K562 (cell line): ENCODE data around the gene ARFGAP3. TPM values are rescaled to one million over a fixed set of nuclear protein-coding genes. Genes with fewer than 3 reads are reported as not detected.

Experiments used
- ATAC-seq: fragments of 200-7000 bp; cut with Tn5 transposase; 3 replicates; pipeline ENCODE4 v1.9.1; 2020; ENCODE audit warnings: moderate library complexity
- BruUV-seq: library from RNA; stranded (reverse); fragments of 400-500 nt; replicated peaks from 2 replicates; lab custom pipeline; 2021; lab: Mats Ljungman, UMichigan
- CTCF ChIA-PET: fragments of 300-600 bp; formaldehyde crosslinking; extraction: SDS; loops from one replicate; lab custom pipeline; 2021; ENCODE audit warnings: low intra/inter-chr PET ratio; lab: Yijun Ruan, JAX
- POLR2A ChIA-PET: fragments of 300-600, 350-650 bp; sonication (Branson Sonifier 250); formaldehyde crosslinking; extraction: SDS; loops from one replicate; lab custom pipeline; 2021; ENCODE audit warnings: antibody characterized with exemption, inconsistent platforms; lab: Yijun Ruan, JAX
- DNase-seq, 4 experiments: peaks; one replicate each; pipeline versions ENCODE4 v3.0.0 to v3.0.0-alpha.2; 2011 to 2018; ENCODE audit warnings: low spot score in 3 of 4, mixed read lengths in 3 of 4; ENCODE audit errors: extremely low read depth in 1 of 4
- FAIRE-seq: peaks from 2 replicates; lab custom pipeline; 2011; peaks lifted over from hg19 to GRCh38; lab: Jason Lieb, UNC
- H2AFZ ChIP-seq: 2 replicates; pipeline ENCODE4 v1.6.0; 2011; ENCODE audit warnings: low read depth, low read length, control low read depth, inconsistent platforms
- H3K27ac ChIP-seq: fragments of 200-600 bp; 3 replicates; pipeline ENCODE4 v1.8.0; 2011; ENCODE audit warnings: low read depth, mild to moderate bottlenecking, control low read depth, inconsistent platforms, low read length, moderate library complexity, mixed read lengths; ENCODE audit errors: extremely low read depth
- H3K27me3 ChIP-seq, 2 experiments: fragments of 300-600 bp in 1 of 2; 2 replicates in 1 of 2; 3 replicates in 1 of 2; pipeline versions ENCODE4 v1.6.0 to v1.8.0; 2011; ENCODE audit warnings: inconsistent platforms in 2 of 2, low read length in 2 of 2, mild to moderate bottlenecking in 1 of 2, mixed read lengths in 1 of 2, moderate library complexity in 1 of 2; ENCODE audit not compliant: control insufficient read depth in 2 of 2, insufficient read depth in 2 of 2
- H3K36me3 ChIP-seq: fragments of 300-600 bp; 3 replicates; pipeline ENCODE4 v1.8.0; 2011; ENCODE audit warnings: mild to moderate bottlenecking, low read length, inconsistent platforms; ENCODE audit not compliant: control insufficient read depth, insufficient read depth
- H3K4me1 ChIP-seq, 2 experiments: fragments of 200-600 bp in 1 of 2; replicated peaks in 1 of 2; 2 replicates in 1 of 2; 3 replicates in 1 of 2; pipeline versions ENCODE4 v1.5.1 to v1.8.0; 2011; ENCODE audit warnings: inconsistent platforms in 2 of 2, low read length in 2 of 2, mild to moderate bottlenecking in 1 of 2, mixed read lengths in 1 of 2, moderate library complexity in 1 of 2; ENCODE audit not compliant: control insufficient read depth in 2 of 2, insufficient read depth in 2 of 2
- H3K4me2 ChIP-seq: 2 replicates; pipeline ENCODE4 v1.6.1; 2011; ENCODE audit warnings: low read length, control low read depth, inconsistent platforms, mixed read lengths; ENCODE audit not compliant: insufficient read depth
- H3K4me3 ChIP-seq: fragments of 200-600 bp; sonication (generic), shearing (Covaris generic); 2 replicates; pipeline ENCODE4 v1.5.1; 2016; ENCODE audit warnings: control low read depth, inconsistent platforms
- H3K79me2 ChIP-seq: fragments of 200-600 bp; 3 replicates; pipeline ENCODE4 v1.8.0; 2011; ENCODE audit warnings: low read length, inconsistent platforms; ENCODE audit not compliant: control insufficient read depth, insufficient read depth
- H3K9ac ChIP-seq, 2 experiments: 2 replicates each; pipeline versions ENCODE4 v1.6.0 to v1.6.1; 2011; ENCODE audit warnings: low read depth in 2 of 2, low read length in 2 of 2, control low read depth in 1 of 2, inconsistent platforms in 1 of 2, mild to moderate bottlenecking in 1 of 2, mixed read lengths in 1 of 2; ENCODE audit not compliant: insufficient read depth in 1 of 2
- H3K9me1 ChIP-seq: one replicate; pipeline ENCODE4 v1.6.0; 2011; ENCODE audit warnings: inconsistent platforms, mild to moderate bottlenecking, low read length, moderate library complexity; ENCODE audit not compliant: control insufficient read depth, insufficient read depth
- H3K9me3 ChIP-seq: replicated peaks from 2 replicates; pipeline ENCODE4 v1.5.1; 2011; ENCODE audit warnings: low read depth, low read length, inconsistent platforms; ENCODE audit not compliant: control insufficient read depth, insufficient read depth
- H4K20me1 ChIP-seq: replicated peaks from 2 replicates; pipeline ENCODE4 v1.6.1; 2011; ENCODE audit warnings: low read length, inconsistent platforms, mixed read lengths; ENCODE audit not compliant: control insufficient read depth, insufficient read depth
- BCL6 ChIP-seq: fragments of 250-450 bp; sonication (Bioruptor Pico); IDR thresholded peaks from 2 replicates; pipeline ENCODE4 v1.4.0; 2020
- CBX5 ChIP-seq: IDR thresholded peaks from 2 replicates; pipeline ENCODE4 v1.6.1; 2014; ENCODE audit warnings: low read depth, borderline replicate concordance
- ETS2 ChIP-seq: IDR thresholded peaks from 2 replicates; pipeline ENCODE4 v1.6.1; 2016; ENCODE audit warnings: borderline replicate concordance, missing genetic modification characterization, mild to moderate bottlenecking, moderate library complexity, missing compliant biosample characterization; ENCODE audit not compliant: poor library complexity, severe bottlenecking
- LEF1 ChIP-seq: fragments of 450-650 bp; IDR thresholded peaks from 2 replicates; pipeline ENCODE4 v1.6.1; 2016; ENCODE audit warnings: mild to moderate bottlenecking
- MYBL2 ChIP-seq, 2 experiments: fragments of 450-650 bp in 1 of 2; sonication (generic) in 1 of 2; formaldehyde crosslinking in 1 of 2; IDR thresholded peaks; 2 replicates each; pipeline versions ENCODE4 v1.6.1 to v1.8.1; 2017 to 2022; ENCODE audit warnings: borderline replicate concordance in 1 of 2, inconsistent platforms in 1 of 2, low read depth in 1 of 2, mild to moderate bottlenecking in 1 of 2, missing genetic modification reagents in 1 of 2, moderate library complexity in 1 of 2
- POLR2AphosphoS2 ChIP-seq: IDR thresholded peaks from 2 replicates; pipeline ENCODE4 v1.6.1; 2012; ENCODE audit warnings: low read length, improper control_type of control experiment
- ZKSCAN3 ChIP-seq: fragments of 250-450 bp; sonication (Bioruptor Pico); IDR thresholded peaks from 2 replicates; pipeline ENCODE4 v1.4.0; 2020
- ZNF175 ChIP-seq: fragments of 200-800 bp; sonication (Bioruptor generic); IDR thresholded peaks from 2 replicates; pipeline ENCODE4 v1.6.1; 2016; ENCODE audit warnings: low read depth, mild to moderate bottlenecking, missing genetic modification characterization, missing compliant biosample characterization
- ZNF253 ChIP-seq: fragments of 250-450 bp; sonication (Bioruptor Pico); conservative IDR thresholded peaks from 2 replicates; pipeline ENCODE4 v1.6.1; 2021; ENCODE audit warnings: mild to moderate bottlenecking
- ZNF316 ChIP-seq: fragments of 450-650 bp; IDR thresholded peaks from 2 replicates; pipeline ENCODE4 v1.6.1; 2016
- ZNF785 ChIP-seq: fragments of 250-450 bp; sonication (Bioruptor Pico); IDR thresholded peaks from 2 replicates; pipeline ENCODE4 v1.4.0; 2020; ENCODE audit warnings: mild to moderate bottlenecking
- in situ Hi-C: fragments of 300-500 bp; cut with MboI; formaldehyde crosslinking; loops from 4 replicates; pipeline ENCODE4 v1.15.0; 2018; ENCODE audit warnings: inconsistent platforms, mixed read lengths
- intact Hi-C: fragments of 100-400 bp; cut with micrococcal nuclease; formaldehyde crosslinking; loops from 2 replicates; pipeline ENCODE4 v1.14.2; 2022
- polyA plus RNA-seq, 8 experiments: library from polyadenylated mRNA; depleted of rRNA in 4 of 8; stranded (reverse) in 5 of 8; unstranded in 3 of 8; fragments of >200 nt; fragmentation: Nextera tagmentation in 2 of 8; fragmentation: Illumina TruSeq in 1 of 8; extraction: Ambion mirVana in 2 of 8; extraction: Trizol in 1 of 8; gene quantifications; 2 replicates each; pipeline versions ENCODE4 v1.2.1 to v1.2.3, GENCODE V29; 2011 to 2014; ENCODE audit warnings: inconsistent platforms in 1 of 8, missing spikeins in 1 of 8
- total RNA-seq, 7 experiments: library from RNA; depleted of rRNA in 6 of 7; stranded (reverse); fragments of >200 nt in 6 of 7; fragmentation: Illumina TruSeq in 2 of 7; extraction: Trizol in 2 of 7; gene quantifications; 2 replicates each; pipeline versions ENCODE4 v1.2.1 to v1.2.3, GENCODE V29; 2011 to 2021; ENCODE audit warnings: low replicate concordance in 1 of 7
- TF ChIP-seq, protein P1 (sequence below): fragments of 250-450 bp; sonication (Bioruptor Pico); IDR thresholded peaks from 2 replicates; pipeline ENCODE4 v1.8.0; 2022; ENCODE audit warnings: moderate library complexity, mild to moderate bottlenecking, inconsistent platforms
- TF ChIP-seq, protein P2 (sequence below), 3 experiments: fragments of 200-800 bp in 1 of 3; sonication (Bioruptor generic) in 1 of 3; sonication (generic) in 1 of 3; formaldehyde crosslinking in 1 of 3; IDR thresholded peaks; 2 replicates each; pipeline versions ENCODE4 v1.6.1 to v1.8.0; 2016 to 2022; ENCODE audit warnings: mild to moderate bottlenecking in 2 of 3, missing compliant biosample characterization in 2 of 3, missing genetic modification characterization in 2 of 3, missing genetic modification reagents in 1 of 3
- TF ChIP-seq, protein P3 (sequence below): IDR thresholded peaks from 2 replicates; pipeline ENCODE4 v1.6.1; 2011; ENCODE audit warnings: borderline replicate concordance, low read depth, mild to moderate bottlenecking, moderate library complexity, low read length; ENCODE audit not compliant: insufficient read depth, poor library complexity, severe bottlenecking
- TF ChIP-seq, protein P4 (sequence below), 2 experiments: fragments of 450-650 bp in 1 of 2; IDR thresholded peaks; 2 replicates each; pipeline ENCODE4 v1.6.1; 2011 to 2017; ENCODE audit warnings: low read depth in 2 of 2, antibody characterized with exemption in 1 of 2, borderline replicate concordance in 1 of 2, low read length in 1 of 2, mild to moderate bottlenecking in 1 of 2, mixed read lengths in 1 of 2; ENCODE audit not compliant: control insufficient read depth in 1 of 2

ARFGAP3 gene
- total and polyA plus RNA-seq, 9 of the 15 experiments (the other 6 are each of a cell fraction or from before 2014, with no cell fraction given): 14.2 to 31.9 (median 22.7) TPM

DNA sequence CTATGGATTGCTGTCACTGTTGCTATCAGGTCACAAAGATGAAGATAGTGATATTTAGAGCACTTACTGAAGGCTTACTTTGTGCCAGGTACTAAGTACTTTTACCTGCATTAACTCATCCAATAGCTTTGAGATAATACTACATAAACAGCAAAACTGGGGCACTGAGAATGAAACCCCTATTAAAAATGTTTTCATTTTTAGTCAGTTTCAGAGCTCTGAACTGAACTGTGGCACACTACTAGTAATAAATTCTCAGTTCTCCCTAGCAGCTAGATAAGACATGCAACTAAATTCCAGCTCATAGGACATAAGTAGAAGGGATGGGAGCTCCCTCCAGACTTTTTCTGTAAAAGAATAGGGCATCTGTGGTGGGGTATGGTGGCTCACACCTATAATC lies 24.0 kb downstream of the ARFGAP3 start:
- Histone ChIP-seq H3K4me1 (no peaks in the 10 kb centered on the region), H4K20me1 (no peaks in the 10 kb centered on the region), H3K9me1 (no peaks in the 10 kb centered on the region), H3K27me3 (no peaks in the 10 kb centered on the region), H3K36me3 (peaks cover 14% of the 10 kb centered on the region; the same call in 2 of the 3 replicates), H3K9ac (no peak overlapping the region), H3K27ac (no peak overlapping the region), H2AFZ (no peak overlapping the region), H3K4me3 (no peak overlapping the region), H3K4me2 (no peak overlapping the region), H3K9me3 (no peaks in the 10 kb centered on the region), H3K79me2 (no peaks in the 10 kb centered on the region)
- in situ Hi-C loops (no loop called here), intact Hi-C loops (no loop called here)
- ChIA-PET CTCF (no interaction called here), POLR2A (interaction anchor here (0.9 kb wide), 1 partner anchor 489 kb away, joined by 3 read pairs; no protein-coding TSS in a partner anchor)
- ATAC-seq (no peak), DNase-seq (no peak), FAIRE-seq (no peak)
- BruUV-seq: no TSS peak
- no peak for TF ChIP-seq ZNF316
- no peak for TF ChIP-seq ZKSCAN3 (CRISPR knock-in tag)
- TF ChIP-seq MYBL2 (IDR thresholded peaks at IDR 0.05; ENCODE audit: low read depth): no peak
- no peak for TF ChIP-seq MYBL2 (CRISPR knock-in tag; IDR thresholded peaks at IDR 0.05; ENCODE audit: borderline replicate concordance)
- TF ChIP-seq ZNF253 (CRISPR knock-in tag): no peak
- no peak for TF ChIP-seq POLR2AphosphoS2
- no peak for TF ChIP-seq CBX5
- TF ChIP-seq, protein P1, sequence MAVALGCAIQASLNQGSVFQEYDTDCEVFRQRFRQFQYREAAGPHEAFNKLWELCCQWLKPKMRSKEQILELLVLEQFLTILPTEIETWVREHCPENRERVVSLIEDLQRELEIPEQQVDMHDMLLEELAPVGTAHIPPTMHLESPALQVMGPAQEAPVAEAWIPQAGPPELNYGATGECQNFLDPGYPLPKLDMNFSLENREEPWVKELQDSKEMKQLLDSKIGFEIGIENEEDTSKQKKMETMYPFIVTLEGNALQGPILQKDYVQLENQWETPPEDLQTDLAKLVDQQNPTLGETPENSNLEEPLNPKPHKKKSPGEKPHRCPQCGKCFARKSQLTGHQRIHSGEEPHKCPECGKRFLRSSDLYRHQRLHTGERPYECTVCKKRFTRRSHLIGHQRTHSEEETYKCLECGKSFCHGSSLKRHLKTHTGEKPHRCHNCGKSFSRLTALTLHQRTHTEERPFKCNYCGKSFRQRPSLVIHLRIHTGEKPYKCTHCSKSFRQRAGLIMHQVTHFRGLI (CRISPR knock-in tag): no peak
- TF ChIP-seq LEF1: no peak
- TF ChIP-seq ETS2 (tag): no peak
- TF ChIP-seq, protein P2, sequence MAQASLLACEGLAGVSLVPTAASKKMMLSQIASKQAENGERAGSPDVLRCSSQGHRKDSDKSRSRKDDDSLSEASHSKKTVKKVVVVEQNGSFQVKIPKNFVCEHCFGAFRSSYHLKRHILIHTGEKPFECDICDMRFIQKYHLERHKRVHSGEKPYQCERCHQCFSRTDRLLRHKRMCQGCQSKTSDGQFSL (CRISPR knock-in tag; IDR thresholded peaks at IDR 0.05): no peak
- TF ChIP-seq, protein P2 (tag; IDR thresholded peaks at IDR 0.05): no peak
- TF ChIP-seq BCL6 (CRISPR knock-in tag): no peak
- TF ChIP-seq, protein P3, sequence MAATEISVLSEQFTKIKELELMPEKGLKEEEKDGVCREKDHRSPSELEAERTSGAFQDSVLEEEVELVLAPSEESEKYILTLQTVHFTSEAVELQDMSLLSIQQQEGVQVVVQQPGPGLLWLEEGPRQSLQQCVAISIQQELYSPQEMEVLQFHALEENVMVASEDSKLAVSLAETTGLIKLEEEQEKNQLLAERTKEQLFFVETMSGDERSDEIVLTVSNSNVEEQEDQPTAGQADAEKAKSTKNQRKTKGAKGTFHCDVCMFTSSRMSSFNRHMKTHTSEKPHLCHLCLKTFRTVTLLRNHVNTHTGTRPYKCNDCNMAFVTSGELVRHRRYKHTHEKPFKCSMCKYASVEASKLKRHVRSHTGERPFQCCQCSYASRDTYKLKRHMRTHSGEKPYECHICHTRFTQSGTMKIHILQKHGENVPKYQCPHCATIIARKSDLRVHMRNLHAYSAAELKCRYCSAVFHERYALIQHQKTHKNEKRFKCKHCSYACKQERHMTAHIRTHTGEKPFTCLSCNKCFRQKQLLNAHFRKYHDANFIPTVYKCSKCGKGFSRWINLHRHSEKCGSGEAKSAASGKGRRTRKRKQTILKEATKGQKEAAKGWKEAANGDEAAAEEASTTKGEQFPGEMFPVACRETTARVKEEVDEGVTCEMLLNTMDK: no peak
- no peak for TF ChIP-seq ZNF785 (CRISPR knock-in tag)
- no peak for TF ChIP-seq ZNF175 (CRISPR knock-in tag)
- TF ChIP-seq, protein P4, sequence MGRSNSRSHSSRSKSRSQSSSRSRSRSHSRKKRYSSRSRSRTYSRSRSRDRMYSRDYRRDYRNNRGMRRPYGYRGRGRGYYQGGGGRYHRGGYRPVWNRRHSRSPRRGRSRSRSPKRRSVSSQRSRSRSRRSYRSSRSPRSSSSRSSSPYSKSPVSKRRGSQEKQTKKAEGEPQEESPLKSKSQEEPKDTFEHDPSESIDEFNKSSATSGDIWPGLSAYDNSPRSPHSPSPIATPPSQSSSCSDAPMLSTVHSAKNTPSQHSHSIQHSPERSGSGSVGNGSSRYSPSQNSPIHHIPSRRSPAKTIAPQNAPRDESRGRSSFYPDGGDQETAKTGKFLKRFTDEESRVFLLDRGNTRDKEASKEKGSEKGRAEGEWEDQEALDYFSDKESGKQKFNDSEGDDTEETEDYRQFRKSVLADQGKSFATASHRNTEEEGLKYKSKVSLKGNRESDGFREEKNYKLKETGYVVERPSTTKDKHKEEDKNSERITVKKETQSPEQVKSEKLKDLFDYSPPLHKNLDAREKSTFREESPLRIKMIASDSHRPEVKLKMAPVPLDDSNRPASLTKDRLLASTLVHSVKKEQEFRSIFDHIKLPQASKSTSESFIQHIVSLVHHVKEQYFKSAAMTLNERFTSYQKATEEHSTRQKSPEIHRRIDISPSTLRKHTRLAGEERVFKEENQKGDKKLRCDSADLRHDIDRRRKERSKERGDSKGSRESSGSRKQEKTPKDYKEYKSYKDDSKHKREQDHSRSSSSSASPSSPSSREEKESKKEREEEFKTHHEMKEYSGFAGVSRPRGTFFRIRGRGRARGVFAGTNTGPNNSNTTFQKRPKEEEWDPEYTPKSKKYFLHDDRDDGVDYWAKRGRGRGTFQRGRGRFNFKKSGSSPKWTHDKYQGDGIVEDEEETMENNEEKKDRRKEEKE (IDR thresholded peaks at IDR 0.05; ENCODE audit: borderline replicate concordance in 1 of 2, control insufficient read depth in 1 of 2, low read depth in 2 of 2, low read length in 1 of 2): no peak
